AG10803 (cell line): Measurements from ENCODE around the gene BBIP1.

Experiments used
- DNase-seq: peaks from one replicate; pipeline ENCODE4 v3.0.0; 2010; ENCODE audit warnings: low read depth
- H3K4me3 ChIP-seq: 2 replicates; pipeline ENCODE4 v1.5.1; 2011; ENCODE audit warnings: mild to moderate bottlenecking, low read length, control low read depth
- TF ChIP-seq, protein P1 (sequence below): conservative IDR thresholded peaks from 2 replicates; pipeline ENCODE4 v1.5.1; 2011; ENCODE audit warnings: mild to moderate bottlenecking, low read length, control low read depth, inconsistent platforms

BBIP1 gene

DNA sequence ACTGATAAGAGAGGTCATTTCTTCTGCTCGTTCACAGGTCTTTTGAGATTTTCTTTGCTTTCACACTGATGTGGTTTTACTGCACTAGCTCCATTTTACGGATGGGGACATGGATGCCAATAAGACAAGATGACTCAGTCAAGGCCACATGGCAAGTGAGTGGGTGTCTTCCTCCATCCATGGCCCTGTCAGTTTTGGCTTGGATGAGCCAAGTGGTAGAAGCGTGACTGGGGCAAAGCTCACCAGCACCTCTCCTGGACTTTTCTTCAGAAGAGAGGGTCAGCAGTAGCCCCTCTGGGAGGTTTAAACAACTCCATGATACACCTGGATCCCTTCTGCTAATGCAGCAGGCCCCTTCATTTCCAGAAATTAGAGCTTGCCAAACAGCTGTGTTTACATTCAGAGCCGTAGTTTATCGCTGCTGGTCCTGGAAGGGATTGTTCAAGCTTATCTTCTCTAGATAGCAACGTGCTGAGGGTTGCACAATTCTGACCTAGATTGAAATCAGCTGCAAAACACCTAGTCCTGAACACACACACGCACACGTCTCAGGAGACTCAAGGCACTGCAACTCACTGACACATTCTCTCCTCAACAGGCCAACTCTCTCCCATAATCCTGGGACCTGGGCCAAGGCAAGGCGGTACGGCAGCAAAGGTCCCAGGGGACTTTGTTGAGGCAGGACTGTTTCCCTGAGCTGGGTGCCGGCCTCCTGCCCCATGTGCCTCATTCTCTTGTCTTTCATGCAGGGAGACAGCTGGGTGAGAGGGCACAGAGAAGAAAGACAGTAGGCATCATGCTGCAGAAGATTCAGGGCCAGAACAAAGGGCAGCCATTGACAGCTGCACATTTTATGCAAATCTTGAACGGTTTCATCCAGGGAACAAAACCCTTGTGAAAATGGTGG lies 61.5 kb downstream of the BBIP1 start:
- TF ChIP-seq, protein P1, sequence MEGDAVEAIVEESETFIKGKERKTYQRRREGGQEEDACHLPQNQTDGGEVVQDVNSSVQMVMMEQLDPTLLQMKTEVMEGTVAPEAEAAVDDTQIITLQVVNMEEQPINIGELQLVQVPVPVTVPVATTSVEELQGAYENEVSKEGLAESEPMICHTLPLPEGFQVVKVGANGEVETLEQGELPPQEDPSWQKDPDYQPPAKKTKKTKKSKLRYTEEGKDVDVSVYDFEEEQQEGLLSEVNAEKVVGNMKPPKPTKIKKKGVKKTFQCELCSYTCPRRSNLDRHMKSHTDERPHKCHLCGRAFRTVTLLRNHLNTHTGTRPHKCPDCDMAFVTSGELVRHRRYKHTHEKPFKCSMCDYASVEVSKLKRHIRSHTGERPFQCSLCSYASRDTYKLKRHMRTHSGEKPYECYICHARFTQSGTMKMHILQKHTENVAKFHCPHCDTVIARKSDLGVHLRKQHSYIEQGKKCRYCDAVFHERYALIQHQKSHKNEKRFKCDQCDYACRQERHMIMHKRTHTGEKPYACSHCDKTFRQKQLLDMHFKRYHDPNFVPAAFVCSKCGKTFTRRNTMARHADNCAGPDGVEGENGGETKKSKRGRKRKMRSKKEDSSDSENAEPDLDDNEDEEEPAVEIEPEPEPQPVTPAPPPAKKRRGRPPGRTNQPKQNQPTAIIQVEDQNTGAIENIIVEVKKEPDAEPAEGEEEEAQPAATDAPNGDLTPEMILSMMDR: no peak
- H3K4me3 ChIP-seq: no peak overlapping the region
- DNase-seq: peak; percentile 47

DNA sequence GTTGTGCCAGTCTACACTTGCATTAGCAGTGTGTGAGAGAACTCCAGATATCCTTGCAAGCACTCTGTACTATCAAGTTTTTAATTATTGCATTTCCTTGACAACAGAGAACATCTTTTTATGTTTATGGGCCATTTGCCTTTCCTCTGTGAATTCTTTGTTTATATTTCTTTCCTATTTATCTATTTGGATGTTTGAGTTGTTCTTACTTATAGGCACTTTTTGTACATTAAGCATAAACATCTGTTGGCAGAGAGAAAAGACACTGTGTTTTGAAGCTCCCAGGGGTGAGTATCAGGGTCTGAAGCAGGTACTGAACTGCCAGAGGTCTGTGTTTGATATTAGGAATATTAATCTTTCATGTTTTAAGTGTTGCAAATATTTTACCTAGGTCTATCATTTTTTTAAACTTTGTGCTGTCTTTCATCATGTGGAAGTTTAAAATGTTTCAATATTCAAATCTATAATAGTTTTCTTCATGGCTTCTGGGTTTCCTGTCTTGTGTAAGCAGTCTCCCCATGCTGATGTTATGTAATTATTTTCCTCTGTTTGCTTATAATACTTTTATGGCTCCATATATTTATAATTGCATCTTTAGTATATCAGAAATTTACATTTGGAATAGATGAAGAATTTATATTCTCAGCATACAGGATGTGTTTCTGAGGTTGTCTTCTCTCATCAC lies 64.9 kb downstream of the BBIP1 start:
- TF ChIP-seq, protein P1: no peak
- DNase-seq: no peak
- no peak overlapping the region for H3K4me3 ChIP-seq

DNA sequence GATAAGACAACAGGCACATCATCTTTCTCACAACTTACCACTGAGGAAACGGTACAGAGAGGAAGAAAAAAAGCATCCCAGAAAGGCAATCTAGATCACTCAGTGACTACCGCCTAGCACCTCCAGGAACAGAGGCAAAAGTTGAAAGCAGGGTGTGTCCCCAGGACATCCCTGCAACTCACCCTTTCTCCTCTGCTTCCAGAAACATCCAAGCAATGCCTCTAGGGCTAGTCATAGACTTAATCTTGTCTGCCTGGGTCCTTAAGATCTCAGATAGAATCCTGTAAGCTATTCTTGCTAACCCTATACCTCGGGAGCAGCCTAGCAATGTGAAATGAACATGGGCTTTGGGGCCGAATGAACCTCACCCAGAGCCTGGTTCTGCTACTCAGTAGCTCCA lies 66.0 kb downstream of the BBIP1 start:
- no peak for DNase-seq
- TF ChIP-seq, protein P1: no peak
- H3K4me3 ChIP-seq: no peak overlapping the region

DNA sequence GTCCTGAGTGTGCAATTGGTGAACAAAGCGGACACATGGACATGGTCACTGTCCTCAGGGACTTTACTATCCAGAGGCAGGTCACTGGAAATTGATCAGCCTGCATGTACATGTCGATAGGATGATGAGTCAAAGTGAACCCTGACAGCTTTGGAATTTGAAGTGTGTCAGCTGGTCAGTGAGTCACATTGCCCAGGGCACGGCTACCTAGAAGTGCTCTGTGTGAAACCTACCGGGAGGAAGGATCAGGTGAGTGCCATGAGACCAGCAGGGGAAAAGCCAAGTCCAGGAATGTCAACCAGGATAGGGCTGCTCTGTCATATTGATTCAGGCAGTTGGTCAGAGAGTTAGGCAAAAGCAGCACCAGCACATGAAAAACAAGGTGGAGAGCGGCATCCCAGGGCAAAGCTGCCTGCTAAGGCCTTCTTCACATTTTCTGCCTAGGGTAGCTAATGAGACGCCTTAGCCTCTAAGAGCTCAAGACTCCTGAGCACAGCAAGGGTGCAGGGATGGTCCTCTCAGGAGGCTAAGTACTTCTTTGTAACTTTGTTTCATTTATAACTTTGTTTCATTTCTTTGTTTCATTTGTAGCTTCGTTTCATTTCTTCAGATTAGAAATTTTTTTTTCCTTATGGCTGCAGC lies 66.6 kb downstream of the BBIP1 start:
- no peak for DNase-seq
- no peak overlapping the region for H3K4me3 ChIP-seq
- TF ChIP-seq, protein P1: no peak

DNA sequence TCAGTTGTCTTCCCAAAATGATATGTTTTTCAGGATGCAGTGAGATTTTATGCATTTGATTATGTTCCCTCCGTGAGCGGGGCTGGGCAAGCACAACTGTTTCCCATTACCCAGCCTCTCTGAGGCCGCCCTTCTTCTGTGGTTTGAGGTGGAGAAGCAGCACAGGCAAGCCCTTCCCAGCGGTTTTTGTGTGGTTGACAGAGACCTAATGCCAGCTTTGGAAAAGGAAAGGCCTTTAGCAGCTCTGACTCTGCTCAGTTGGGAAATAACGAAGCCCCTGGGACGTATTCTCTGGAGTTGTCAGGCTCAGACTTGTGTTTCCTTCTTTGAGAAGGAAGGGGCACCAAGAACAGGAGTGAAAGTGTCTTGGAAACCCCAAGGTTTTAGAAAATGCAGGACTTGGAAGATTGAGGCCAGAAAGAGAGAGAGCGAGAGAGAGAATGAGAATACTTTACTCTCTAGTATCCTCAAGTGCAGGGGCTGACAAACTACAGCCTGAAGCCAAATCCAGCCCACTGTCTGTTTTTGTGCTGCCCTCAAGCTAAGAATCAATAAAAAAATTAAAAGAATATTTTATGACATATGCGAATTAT lies 67.9 kb downstream of the BBIP1 start:
- peak; percentile 86 for DNase-seq
- no peak overlapping the region for H3K4me3 ChIP-seq
- TF ChIP-seq, protein P1: no peak

DNA sequence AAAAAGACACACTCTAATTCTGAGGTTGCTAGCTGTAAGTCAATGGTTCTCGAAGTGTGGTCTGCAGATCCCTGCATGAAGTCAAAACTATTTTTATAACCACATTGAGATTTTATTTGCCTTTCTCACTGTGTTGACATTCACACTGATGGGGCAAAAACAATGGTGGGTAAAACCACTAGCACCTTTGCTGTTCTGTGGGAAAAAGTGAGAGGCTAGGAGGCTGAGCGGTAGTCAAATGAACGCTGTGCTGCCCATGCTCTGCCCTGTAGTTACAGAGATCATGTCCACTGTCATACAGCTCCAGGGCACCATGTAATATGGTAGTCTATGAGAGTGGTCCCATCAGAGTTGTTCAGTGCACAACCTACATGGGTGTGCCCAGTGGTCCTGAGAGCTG lies 68.9 kb downstream of the BBIP1 start:
- TF ChIP-seq, protein P1: no peak
- DNase-seq: no peak
- no peak overlapping the region for H3K4me3 ChIP-seq
